K562 (cell line): Measurements from ENCODE around the gene DUXB. TPM values are rescaled to one million over a fixed set of nuclear protein-coding genes. Genes with fewer than 3 reads are reported as not detected.

ENCODE experiments used
- ATAC-seq: fragments of 200-7000 bp; cut with Tn5 transposase; 3 replicates; pipeline ENCODE4 v1.9.1; 2020; ENCODE audit warnings: moderate library complexity
- BruUV-seq: library from RNA; stranded (reverse); fragments of 400-500 nt; replicated peaks from 2 replicates; lab custom pipeline; 2021; lab: Mats Ljungman, UMichigan
- CTCF ChIA-PET: fragments of 300-600 bp; formaldehyde crosslinking; extraction: SDS; loops from one replicate; lab custom pipeline; 2021; ENCODE audit warnings: low intra/inter-chr PET ratio; lab: Yijun Ruan, JAX
- POLR2A ChIA-PET: fragments of 300-600, 350-650 bp; sonication (Branson Sonifier 250); formaldehyde crosslinking; extraction: SDS; loops from one replicate; lab custom pipeline; 2021; ENCODE audit warnings: antibody characterized with exemption, inconsistent platforms; lab: Yijun Ruan, JAX
- DNase-seq, 4 experiments: peaks; one replicate each; pipeline versions ENCODE4 v3.0.0 to v3.0.0-alpha.2; 2011 to 2018; ENCODE audit warnings: low spot score in 3 of 4, mixed read lengths in 3 of 4; ENCODE audit errors: extremely low read depth in 1 of 4
- FAIRE-seq: peaks from 2 replicates; lab custom pipeline; 2011; peaks lifted over from hg19 to GRCh38; lab: Jason Lieb, UNC
- H2AFZ ChIP-seq: 2 replicates; pipeline ENCODE4 v1.6.0; 2011; ENCODE audit warnings: low read depth, low read length, control low read depth, inconsistent platforms
- H3K27ac ChIP-seq: fragments of 200-600 bp; 3 replicates; pipeline ENCODE4 v1.8.0; 2011; ENCODE audit warnings: low read depth, mild to moderate bottlenecking, control low read depth, inconsistent platforms, low read length, moderate library complexity, mixed read lengths; ENCODE audit errors: extremely low read depth
- H3K27me3 ChIP-seq, 2 experiments: fragments of 300-600 bp in 1 of 2; 2 replicates in 1 of 2; 3 replicates in 1 of 2; pipeline versions ENCODE4 v1.6.0 to v1.8.0; 2011; ENCODE audit warnings: inconsistent platforms in 2 of 2, low read length in 2 of 2, mild to moderate bottlenecking in 1 of 2, mixed read lengths in 1 of 2, moderate library complexity in 1 of 2; ENCODE audit not compliant: control insufficient read depth in 2 of 2, insufficient read depth in 2 of 2
- H3K36me3 ChIP-seq: fragments of 300-600 bp; 3 replicates; pipeline ENCODE4 v1.8.0; 2011; ENCODE audit warnings: mild to moderate bottlenecking, low read length, inconsistent platforms; ENCODE audit not compliant: control insufficient read depth, insufficient read depth
- H3K4me1 ChIP-seq, 2 experiments: fragments of 200-600 bp in 1 of 2; replicated peaks in 1 of 2; 2 replicates in 1 of 2; 3 replicates in 1 of 2; pipeline versions ENCODE4 v1.5.1 to v1.8.0; 2011; ENCODE audit warnings: inconsistent platforms in 2 of 2, low read length in 2 of 2, mild to moderate bottlenecking in 1 of 2, mixed read lengths in 1 of 2, moderate library complexity in 1 of 2; ENCODE audit not compliant: control insufficient read depth in 2 of 2, insufficient read depth in 2 of 2
- H3K4me2 ChIP-seq: 2 replicates; pipeline ENCODE4 v1.6.1; 2011; ENCODE audit warnings: low read length, control low read depth, inconsistent platforms, mixed read lengths; ENCODE audit not compliant: insufficient read depth
- H3K4me3 ChIP-seq: fragments of 200-600 bp; sonication (generic), shearing (Covaris generic); 2 replicates; pipeline ENCODE4 v1.5.1; 2016; ENCODE audit warnings: control low read depth, inconsistent platforms
- H3K79me2 ChIP-seq: fragments of 200-600 bp; 3 replicates; pipeline ENCODE4 v1.8.0; 2011; ENCODE audit warnings: low read length, inconsistent platforms; ENCODE audit not compliant: control insufficient read depth, insufficient read depth
- H3K9ac ChIP-seq, 2 experiments: 2 replicates each; pipeline versions ENCODE4 v1.6.0 to v1.6.1; 2011; ENCODE audit warnings: low read depth in 2 of 2, low read length in 2 of 2, control low read depth in 1 of 2, inconsistent platforms in 1 of 2, mild to moderate bottlenecking in 1 of 2, mixed read lengths in 1 of 2; ENCODE audit not compliant: insufficient read depth in 1 of 2
- H3K9me1 ChIP-seq: one replicate; pipeline ENCODE4 v1.6.0; 2011; ENCODE audit warnings: inconsistent platforms, mild to moderate bottlenecking, low read length, moderate library complexity; ENCODE audit not compliant: control insufficient read depth, insufficient read depth
- H3K9me3 ChIP-seq: replicated peaks from 2 replicates; pipeline ENCODE4 v1.5.1; 2011; ENCODE audit warnings: low read depth, low read length, inconsistent platforms; ENCODE audit not compliant: control insufficient read depth, insufficient read depth
- H4K20me1 ChIP-seq: replicated peaks from 2 replicates; pipeline ENCODE4 v1.6.1; 2011; ENCODE audit warnings: low read length, inconsistent platforms, mixed read lengths; ENCODE audit not compliant: control insufficient read depth, insufficient read depth
- ARHGAP35 ChIP-seq: fragments of 450-650 bp; IDR thresholded peaks from 2 replicates; pipeline ENCODE4 v1.6.1; 2018; ENCODE audit not compliant: partially characterized antibody
- BMI1 ChIP-seq: fragments of 150-350 bp; IDR thresholded peaks from 2 replicates; pipeline ENCODE4 v1.6.1; 2014; ENCODE audit warnings: low read length
- CTBP1 ChIP-seq: fragments of 450-650 bp; IDR thresholded peaks from 2 replicates; pipeline ENCODE4 v1.6.1; 2016; ENCODE audit warnings: borderline replicate concordance
- ELF4 ChIP-seq: fragments of 450-650 bp; formaldehyde crosslinking; IDR thresholded peaks from 2 replicates; pipeline ENCODE4 v1.4.0; 2022; ENCODE audit warnings: missing genetic modification characterization
- FOXK1 ChIP-seq: sonication (generic); formaldehyde crosslinking; IDR thresholded peaks from 2 replicates; pipeline ENCODE4 v1.8.0; 2022; ENCODE audit warnings: missing genetic modification reagents, mild to moderate bottlenecking, borderline replicate concordance
- FOXK2 ChIP-seq, 2 experiments: fragments of 450-650 bp; IDR thresholded peaks in 1 of 2; conservative IDR thresholded peaks in 1 of 2; 2 replicates each; pipeline ENCODE4 v1.6.1; 2016; ENCODE audit warnings: low read depth in 2 of 2, mild to moderate bottlenecking in 1 of 2
- MAFK ChIP-seq: IDR thresholded peaks from 2 replicates; pipeline ENCODE4 v1.6.1; 2011; ENCODE audit warnings: low read length, improper control_type of control experiment
- MTA2 ChIP-seq: fragments of 450-650 bp; IDR thresholded peaks from 2 replicates; pipeline ENCODE4 v1.6.1; 2016; ENCODE audit warnings: low read depth
- RBFOX2 ChIP-seq: fragments of 200-400 bp; formaldehyde crosslinking; IDR thresholded peaks from 2 replicates; pipeline ENCODE4 v1.6.1; 2017; ENCODE audit warnings: low read depth, mild to moderate bottlenecking, low read length, moderate library complexity
- RBM34 ChIP-seq: fragments of 200-400 bp; formaldehyde crosslinking; IDR thresholded peaks from 2 replicates; pipeline ENCODE4 v1.6.1; 2018; ENCODE audit warnings: low read length, borderline replicate concordance; ENCODE audit not compliant: insufficient read depth
- ZBTB8A ChIP-seq: fragments of 450-650 bp; IDR thresholded peaks from 2 replicates; pipeline ENCODE4 v1.6.1; 2018; ENCODE audit warnings: mild to moderate bottlenecking, moderate library complexity; ENCODE audit not compliant: partially characterized antibody
- ZNF217 ChIP-seq: sonication (generic); formaldehyde crosslinking; IDR thresholded peaks from 2 replicates; pipeline ENCODE4 v1.8.0; 2022; ENCODE audit warnings: mild to moderate bottlenecking, missing genetic modification reagents
- ZNF274 ChIP-seq: IDR thresholded peaks from 2 replicates; pipeline ENCODE4 v1.6.1; 2011; ENCODE audit warnings: low read depth, mild to moderate bottlenecking, low read length, moderate library complexity, borderline replicate concordance
- ZNF324 ChIP-seq: fragments of 250-450 bp; sonication (Bioruptor Pico); IDR thresholded peaks from 2 replicates; pipeline ENCODE4 v1.4.0; 2020; ENCODE audit warnings: mild to moderate bottlenecking
- ZNF436 ChIP-seq: fragments of 250-450, 450-650 bp; sonication (Bioruptor Pico); formaldehyde crosslinking; IDR thresholded peaks from 2 replicates; pipeline ENCODE4 v1.7.0; 2020; ENCODE audit warnings: mild to moderate bottlenecking
- ZNF76 ChIP-seq: fragments of 250-450 bp; sonication (Bioruptor Pico); IDR thresholded peaks from 2 replicates; pipeline ENCODE4 v1.4.0; 2020; ENCODE audit warnings: mild to moderate bottlenecking, moderate library complexity, borderline replicate concordance
- in situ Hi-C: fragments of 300-500 bp; cut with MboI; formaldehyde crosslinking; loops from 4 replicates; pipeline ENCODE4 v1.15.0; 2018; ENCODE audit warnings: inconsistent platforms, mixed read lengths
- intact Hi-C: fragments of 100-400 bp; cut with micrococcal nuclease; formaldehyde crosslinking; loops from 2 replicates; pipeline ENCODE4 v1.14.2; 2022
- polyA plus RNA-seq, 8 experiments: library from polyadenylated mRNA; depleted of rRNA in 4 of 8; stranded (reverse) in 5 of 8; unstranded in 3 of 8; fragments of >200 nt; fragmentation: Nextera tagmentation in 2 of 8; fragmentation: Illumina TruSeq in 1 of 8; extraction: Ambion mirVana in 2 of 8; extraction: Trizol in 1 of 8; gene quantifications; 2 replicates each; pipeline versions ENCODE4 v1.2.1 to v1.2.3, GENCODE V29; 2011 to 2014; ENCODE audit warnings: inconsistent platforms in 1 of 8, missing spikeins in 1 of 8
- total RNA-seq, 7 experiments: library from RNA; depleted of rRNA in 6 of 7; stranded (reverse); fragments of >200 nt in 6 of 7; fragmentation: Illumina TruSeq in 2 of 7; extraction: Trizol in 2 of 7; gene quantifications; 2 replicates each; pipeline versions ENCODE4 v1.2.1 to v1.2.3, GENCODE V29; 2011 to 2021; ENCODE audit warnings: low replicate concordance in 1 of 7
- TF ChIP-seq, protein P1 (sequence below), 2 experiments: fragments of 450-650 bp in 1 of 2; sonication (generic) in 1 of 2; formaldehyde crosslinking in 1 of 2; IDR thresholded peaks in 1 of 2; conservative IDR thresholded peaks in 1 of 2; 2 replicates each; pipeline versions ENCODE4 v1.6.1 to v1.8.1; 2016 to 2023; ENCODE audit warnings: mild to moderate bottlenecking in 2 of 2, moderate library complexity in 2 of 2, inconsistent platforms in 1 of 2, missing genetic modification reagents in 1 of 2
- TF ChIP-seq, protein P2 (sequence below): fragments of 250-450 bp; sonication (Bioruptor Pico); IDR thresholded peaks from 2 replicates; pipeline ENCODE4 v1.8.0; 2022; ENCODE audit warnings: moderate library complexity, mild to moderate bottlenecking, inconsistent platforms
- TF ChIP-seq, protein P3 (sequence below), 2 experiments: fragments of 450-650 bp; IDR thresholded peaks; 2 replicates each; pipeline ENCODE4 v1.6.1; 2018; ENCODE audit warnings: mild to moderate bottlenecking in 2 of 2, low read depth in 1 of 2; ENCODE audit not compliant: partially characterized antibody in 2 of 2

The DUXB gene
- total and polyA plus RNA-seq, 9 of the 15 experiments (the other 6 are each of a cell fraction or from before 2014, with no cell fraction given): not detected

DNA sequence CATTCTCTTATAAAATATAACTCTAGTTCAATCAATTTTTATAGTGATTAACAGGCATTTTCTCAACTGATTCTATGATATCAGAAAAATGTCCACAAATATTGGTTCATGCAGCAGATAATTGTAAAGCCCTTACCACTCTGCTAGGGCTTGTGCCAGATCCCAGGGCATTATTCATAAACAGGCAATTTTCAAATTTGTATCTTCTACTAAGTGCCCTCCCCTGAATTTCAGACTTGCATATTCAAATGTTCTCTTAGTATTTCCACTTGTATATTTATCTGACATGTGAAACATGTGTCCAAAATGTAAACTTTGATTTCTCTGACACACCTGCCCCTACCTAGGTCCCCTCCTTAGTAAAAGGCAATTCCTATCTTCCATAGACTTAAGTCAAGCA is 33.8 kb downstream of the DUXB start:
- intact Hi-C loops (no loop called here), in situ Hi-C loops (no loop called here)
- CTCF ChIA-PET: no interaction called here
- no peaks in the 10 kb centered on the region for H3K9me3 ChIP-seq
- no TSS peak for BruUV-seq
- H3K79me2 ChIP-seq: no peaks in the 10 kb centered on the region
- no peaks in the 10 kb centered on the region for H3K4me1 ChIP-seq
- no peak for DNase-seq
- ATAC-seq: no peak
- H3K36me3 ChIP-seq: no peaks in the 10 kb centered on the region
- no peaks in the 10 kb centered on the region for H4K20me1 ChIP-seq
- peaks cover 4 to 8% of the 10 kb centered on the region in 2 experiments; a peak in 2 of 5 replicates for H3K27me3 ChIP-seq
- H2AFZ ChIP-seq: no peak overlapping the region
- no peak for FAIRE-seq
- no peak overlapping the region for H3K4me3 ChIP-seq
- POLR2A ChIA-PET: no interaction called here
- no peak overlapping the region for H3K27ac ChIP-seq
- H3K9ac ChIP-seq: no peak overlapping the region
- H3K4me2 ChIP-seq: no peak overlapping the region
- no peaks in the 10 kb centered on the region for H3K9me1 ChIP-seq
- TF ChIP-seq MTA2 (no peak), FOXK2 (conservative IDR thresholded peaks at IDR 0.05 in 1 of 2, IDR thresholded peaks at IDR 0.05 in 1 of 2; ENCODE audit: low read depth in 2 of 2) (no peak), ZNF76 (CRISPR knock-in tag) (no peak), RBFOX2 (no peak), ZNF324 (CRISPR knock-in tag) (no peak), MAFK (no peak), CTBP1 (no peak), BMI1 (no peak), ZBTB8A (no peak), ZNF217 (CRISPR knock-in tag) (no peak), FOXK1 (CRISPR knock-in tag) (no peak), ARHGAP35 (no peak), ELF4 (CRISPR knock-in tag) (no peak), RBM34 (no peak), ZNF274 (no peak), ZNF436 (CRISPR knock-in tag) (no peak)
- TF ChIP-seq, protein P1, sequence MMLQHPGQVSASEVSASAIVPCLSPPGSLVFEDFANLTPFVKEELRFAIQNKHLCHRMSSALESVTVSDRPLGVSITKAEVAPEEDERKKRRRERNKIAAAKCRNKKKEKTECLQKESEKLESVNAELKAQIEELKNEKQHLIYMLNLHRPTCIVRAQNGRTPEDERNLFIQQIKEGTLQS (IDR thresholded peaks at IDR 0.05): no peak
- TF ChIP-seq, protein P1 (CRISPR knock-in tag; conservative IDR thresholded peaks at IDR 0.05): no peak
- TF ChIP-seq, protein P2, sequence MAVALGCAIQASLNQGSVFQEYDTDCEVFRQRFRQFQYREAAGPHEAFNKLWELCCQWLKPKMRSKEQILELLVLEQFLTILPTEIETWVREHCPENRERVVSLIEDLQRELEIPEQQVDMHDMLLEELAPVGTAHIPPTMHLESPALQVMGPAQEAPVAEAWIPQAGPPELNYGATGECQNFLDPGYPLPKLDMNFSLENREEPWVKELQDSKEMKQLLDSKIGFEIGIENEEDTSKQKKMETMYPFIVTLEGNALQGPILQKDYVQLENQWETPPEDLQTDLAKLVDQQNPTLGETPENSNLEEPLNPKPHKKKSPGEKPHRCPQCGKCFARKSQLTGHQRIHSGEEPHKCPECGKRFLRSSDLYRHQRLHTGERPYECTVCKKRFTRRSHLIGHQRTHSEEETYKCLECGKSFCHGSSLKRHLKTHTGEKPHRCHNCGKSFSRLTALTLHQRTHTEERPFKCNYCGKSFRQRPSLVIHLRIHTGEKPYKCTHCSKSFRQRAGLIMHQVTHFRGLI (CRISPR knock-in tag): no peak
- TF ChIP-seq, protein P3, sequence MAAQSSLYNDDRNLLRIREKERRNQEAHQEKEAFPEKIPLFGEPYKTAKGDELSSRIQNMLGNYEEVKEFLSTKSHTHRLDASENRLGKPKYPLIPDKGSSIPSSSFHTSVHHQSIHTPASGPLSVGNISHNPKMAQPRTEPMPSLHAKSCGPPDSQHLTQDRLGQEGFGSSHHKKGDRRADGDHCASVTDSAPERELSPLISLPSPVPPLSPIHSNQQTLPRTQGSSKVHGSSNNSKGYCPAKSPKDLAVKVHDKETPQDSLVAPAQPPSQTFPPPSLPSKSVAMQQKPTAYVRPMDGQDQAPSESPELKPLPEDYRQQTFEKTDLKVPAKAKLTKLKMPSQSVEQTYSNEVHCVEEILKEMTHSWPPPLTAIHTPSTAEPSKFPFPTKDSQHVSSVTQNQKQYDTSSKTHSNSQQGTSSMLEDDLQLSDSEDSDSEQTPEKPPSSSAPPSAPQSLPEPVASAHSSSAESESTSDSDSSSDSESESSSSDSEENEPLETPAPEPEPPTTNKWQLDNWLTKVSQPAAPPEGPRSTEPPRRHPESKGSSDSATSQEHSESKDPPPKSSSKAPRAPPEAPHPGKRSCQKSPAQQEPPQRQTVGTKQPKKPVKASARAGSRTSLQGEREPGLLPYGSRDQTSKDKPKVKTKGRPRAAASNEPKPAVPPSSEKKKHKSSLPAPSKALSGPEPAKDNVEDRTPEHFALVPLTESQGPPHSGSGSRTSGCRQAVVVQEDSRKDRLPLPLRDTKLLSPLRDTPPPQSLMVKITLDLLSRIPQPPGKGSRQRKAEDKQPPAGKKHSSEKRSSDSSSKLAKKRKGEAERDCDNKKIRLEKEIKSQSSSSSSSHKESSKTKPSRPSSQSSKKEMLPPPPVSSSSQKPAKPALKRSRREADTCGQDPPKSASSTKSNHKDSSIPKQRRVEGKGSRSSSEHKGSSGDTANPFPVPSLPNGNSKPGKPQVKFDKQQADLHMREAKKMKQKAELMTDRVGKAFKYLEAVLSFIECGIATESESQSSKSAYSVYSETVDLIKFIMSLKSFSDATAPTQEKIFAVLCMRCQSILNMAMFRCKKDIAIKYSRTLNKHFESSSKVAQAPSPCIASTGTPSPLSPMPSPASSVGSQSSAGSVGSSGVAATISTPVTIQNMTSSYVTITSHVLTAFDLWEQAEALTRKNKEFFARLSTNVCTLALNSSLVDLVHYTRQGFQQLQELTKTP (IDR thresholded peaks at IDR 0.05; ENCODE audit: low read depth in 1 of 2, partially characterized antibody in 2 of 2): no peak
